Measurements from ENCODE around the gene KRT84.

DNA sequence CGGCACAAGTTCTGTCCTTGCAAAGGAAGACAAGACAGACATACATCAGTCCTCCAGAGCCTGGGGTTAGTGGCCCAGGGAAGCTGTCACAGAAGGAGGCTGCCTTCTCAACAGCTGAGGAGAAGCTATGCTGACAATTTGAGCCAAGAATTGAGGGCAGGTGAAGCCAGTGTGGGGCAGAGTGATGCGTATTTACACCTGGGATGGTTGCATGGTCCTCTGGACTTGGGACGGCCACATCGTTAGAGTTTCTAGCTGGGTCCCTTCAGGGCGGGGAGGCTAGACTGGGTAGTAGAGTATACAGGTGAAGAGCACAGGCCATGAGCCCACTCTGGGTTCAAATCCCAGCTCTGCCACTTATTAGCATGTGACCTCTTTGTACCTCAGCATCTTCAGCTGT, 34.7 kb downstream of the KRT84 start:
- TF ChIP-seq, protein P1, sequence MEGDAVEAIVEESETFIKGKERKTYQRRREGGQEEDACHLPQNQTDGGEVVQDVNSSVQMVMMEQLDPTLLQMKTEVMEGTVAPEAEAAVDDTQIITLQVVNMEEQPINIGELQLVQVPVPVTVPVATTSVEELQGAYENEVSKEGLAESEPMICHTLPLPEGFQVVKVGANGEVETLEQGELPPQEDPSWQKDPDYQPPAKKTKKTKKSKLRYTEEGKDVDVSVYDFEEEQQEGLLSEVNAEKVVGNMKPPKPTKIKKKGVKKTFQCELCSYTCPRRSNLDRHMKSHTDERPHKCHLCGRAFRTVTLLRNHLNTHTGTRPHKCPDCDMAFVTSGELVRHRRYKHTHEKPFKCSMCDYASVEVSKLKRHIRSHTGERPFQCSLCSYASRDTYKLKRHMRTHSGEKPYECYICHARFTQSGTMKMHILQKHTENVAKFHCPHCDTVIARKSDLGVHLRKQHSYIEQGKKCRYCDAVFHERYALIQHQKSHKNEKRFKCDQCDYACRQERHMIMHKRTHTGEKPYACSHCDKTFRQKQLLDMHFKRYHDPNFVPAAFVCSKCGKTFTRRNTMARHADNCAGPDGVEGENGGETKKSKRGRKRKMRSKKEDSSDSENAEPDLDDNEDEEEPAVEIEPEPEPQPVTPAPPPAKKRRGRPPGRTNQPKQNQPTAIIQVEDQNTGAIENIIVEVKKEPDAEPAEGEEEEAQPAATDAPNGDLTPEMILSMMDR (IDR thresholded peaks at IDR 0.05): no peak
- no peak for TF ChIP-seq POLR2A (IDR thresholded peaks at IDR 0.05)
- no peak for TF ChIP-seq POLR2AphosphoS5 (IDR thresholded peaks at IDR 0.05)
- TF ChIP-seq EP300 (IDR thresholded peaks at IDR 0.05): no peak

Data from stomach (tissue), 4 donors.